Effector memory CD8-positive, alpha-beta T cell (primary cell): Measurements from ENCODE around the gene HPS4.
"Not testable (repeated sequence)": the region's sequence is repeated elsewhere in the genome, so short reads cannot be mapped to it uniquely, and the experiment has no call there.

Experiments
- ATAC-seq: fragments of 150-1000 bp; cut with Tn5 transposase; replicated peaks from 2 replicates; pipeline ENCODE4 v1.10.0; 2021; ENCODE audit warnings: mild to moderate bottlenecking, moderate library complexity
- DNase-seq, 3 experiments: peaks; one replicate each; pipeline ENCODE4 v3.0.0; 2021
- H3K27ac Mint-ChIP-seq, 2 donors: one replicate each; pipeline ENCODE4 v1.8.0; 2022; ENCODE audit warnings: mild to moderate bottlenecking in 2 of 2, mixed read lengths in 2 of 2, moderate library complexity in 2 of 2
- H3K27me3 Mint-ChIP-seq, 2 donors: one replicate each; pipeline ENCODE4 v1.8.0; 2022; ENCODE audit warnings: mixed read lengths in 2 of 2
- H3K36me3 Mint-ChIP-seq: one replicate; pipeline ENCODE4 v1.8.0; 2022; ENCODE audit warnings: mild to moderate bottlenecking, moderate library complexity, mixed read lengths; ENCODE audit not compliant: insufficient read depth
- H3K4me1 Mint-ChIP-seq, 2 donors: one replicate each; pipeline ENCODE4 v1.8.0; 2022; ENCODE audit warnings: low read depth in 2 of 2, mixed read lengths in 2 of 2
- H3K4me3 Mint-ChIP-seq, 2 donors: one replicate each; pipeline ENCODE4 v1.8.0; 2022; ENCODE audit warnings: mild to moderate bottlenecking in 2 of 2, mixed read lengths in 2 of 2, moderate library complexity in 2 of 2
- H3K9me3 Mint-ChIP-seq, 2 donors: one replicate each; pipeline ENCODE4 v1.8.0; 2022; ENCODE audit warnings: mixed read lengths in 2 of 2
- total RNA-seq, 9 experiments: gene quantifications; one replicate each; lab custom pipeline; 2026; lab: John Stamatoyannopoulos, UW

HPS4 gene
- 56.0 to 108 (median 75.0) reads per million in 9 experiments for total RNA-seq

GRCh38 chr22:26483439-26484359 lies at the start of gene HPS4, which contains the start of gene SRRD:
Gene HPS4 (minus strand): TSS chr22:26483783. CDS start chr22:26481762, 2,021 bp downstream.
Gene SRRD (plus strand): TSS chr22:26483877. CDS start chr22:26483891, 14 bp downstream.
- Mint-ChIP-seq H3K27me3 (no peaks in the 10 kb centered on the region), H3K27ac (peak within 1 kb of the TSS; percentile 98 to 99), H3K36me3 (peaks cover 34% of the 10 kb centered on the region), H3K9me3 (no peaks in the 10 kb centered on the region), H3K4me1 (peaks cover 44 to 52% of the 10 kb centered on the region in 2 donors), H3K4me3 (peak within 1 kb of the TSS; percentile 94)
- peak; percentile 89 to 94 (median 94) for DNase-seq
- ATAC-seq: peak; percentile 77

GRCh38 chr22:26529345-26529744 lies 45.8 kb upstream of the HPS4 start:
- no peaks in the 10 kb centered on the region for H3K27me3 Mint-ChIP-seq
- no peak overlapping the region for H3K27ac Mint-ChIP-seq
- DNase-seq (no peak), ATAC-seq (no peak)
- no peaks in the 10 kb centered on the region for H3K9me3 Mint-ChIP-seq
- no peak overlapping the region for H3K4me3 Mint-ChIP-seq
- peaks cover 91% of the 10 kb centered on the region for H3K36me3 Mint-ChIP-seq
- H3K4me1 Mint-ChIP-seq: no peaks in the 10 kb centered on the region

- DNase-seq, H3K9me3 Mint-ChIP-seq, H3K4me3 Mint-ChIP-seq, H3K27me3 Mint-ChIP-seq, ATAC-seq, H3K4me1 Mint-ChIP-seq, H3K27ac Mint-ChIP-seq: not testable (repeated sequence)
- peaks cover 95% of the 10 kb centered on the region for H3K36me3 Mint-ChIP-seq
These were observed 44.9 kb upstream of the HPS4 start for GRCh38 chr22:26528518-26528917.

DNA sequence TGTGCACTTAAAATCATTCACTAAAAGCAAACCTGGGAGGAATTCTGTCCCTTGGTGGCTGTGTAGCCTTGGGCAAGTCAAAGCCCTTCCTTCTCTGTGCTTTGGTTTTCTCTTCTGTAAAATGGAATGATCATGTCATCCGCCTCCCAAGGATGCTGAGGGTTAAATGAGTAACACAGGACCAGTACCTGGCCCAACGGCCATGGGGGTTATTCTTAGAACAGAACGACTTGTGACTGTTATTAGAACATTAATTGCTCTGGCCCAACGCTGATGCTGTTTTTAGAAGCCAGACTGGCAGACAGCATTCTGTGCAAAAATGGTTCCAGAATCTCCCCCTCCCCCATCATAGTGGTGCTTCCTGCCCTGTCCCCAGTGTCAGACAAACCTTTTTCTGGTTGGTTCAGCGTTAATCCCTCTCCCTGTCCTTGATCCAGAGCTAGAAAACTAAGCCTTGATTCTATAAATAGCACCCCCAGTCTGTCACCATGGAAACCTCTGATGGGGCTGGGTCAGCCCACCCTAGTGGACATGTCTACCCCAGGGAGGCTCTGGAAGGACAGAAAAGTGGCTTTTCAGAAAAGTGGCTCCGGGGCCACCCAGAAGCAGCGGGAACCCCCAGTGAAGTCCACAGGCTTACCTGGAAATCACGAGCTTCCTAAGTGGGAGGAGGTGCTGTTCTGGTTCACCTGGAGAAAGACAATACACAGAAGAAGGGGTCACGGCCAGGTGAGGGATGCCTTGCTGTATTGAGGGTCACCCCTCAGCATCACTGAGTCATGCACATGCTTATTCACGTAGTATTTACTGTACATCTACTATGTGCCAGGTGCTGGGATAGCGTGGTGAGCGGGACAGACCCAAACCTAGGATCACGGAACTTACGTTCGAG lies 44.2 kb upstream of the HPS4 start:
- peaks cover 89% of the 10 kb centered on the region for H3K36me3 Mint-ChIP-seq
- H3K9me3 Mint-ChIP-seq: no peaks in the 10 kb centered on the region
- no peak overlapping the region for H3K4me3 Mint-ChIP-seq
- H3K27me3 Mint-ChIP-seq: no peaks in the 10 kb centered on the region
- H3K4me1 Mint-ChIP-seq: no peaks in the 10 kb centered on the region
- H3K27ac Mint-ChIP-seq: no peak overlapping the region
- ATAC-seq: no peak
- no peak for DNase-seq

GRCh38 chr22:26527167-26527566 lies 43.6 kb upstream of the HPS4 start:
- Mint-ChIP-seq H3K27ac (peak overlapping the region in 1 of 2 donors; percentile 26), H3K4me3 (no peak overlapping the region), H3K9me3 (no peaks in the 10 kb centered on the region), H3K4me1 (no peaks in the 10 kb centered on the region), H3K27me3 (no peaks in the 10 kb centered on the region), H3K36me3 (peaks cover 87% of the 10 kb centered on the region)
- DNase-seq (no peak), ATAC-seq (no peak)

GRCh38 chr22:26525946-26526564 lies 42.5 kb upstream of the HPS4 start:
- no peak for ATAC-seq
- Mint-ChIP-seq H3K27me3 (no peaks in the 10 kb centered on the region), H3K4me3 (no peak overlapping the region), H3K4me1 (no peaks in the 10 kb centered on the region), H3K9me3 (no peaks in the 10 kb centered on the region), H3K36me3 (peaks cover 75% of the 10 kb centered on the region), H3K27ac (peak overlapping the region in 1 of 2 donors; percentile 42)
- DNase-seq: no peak

DNA sequence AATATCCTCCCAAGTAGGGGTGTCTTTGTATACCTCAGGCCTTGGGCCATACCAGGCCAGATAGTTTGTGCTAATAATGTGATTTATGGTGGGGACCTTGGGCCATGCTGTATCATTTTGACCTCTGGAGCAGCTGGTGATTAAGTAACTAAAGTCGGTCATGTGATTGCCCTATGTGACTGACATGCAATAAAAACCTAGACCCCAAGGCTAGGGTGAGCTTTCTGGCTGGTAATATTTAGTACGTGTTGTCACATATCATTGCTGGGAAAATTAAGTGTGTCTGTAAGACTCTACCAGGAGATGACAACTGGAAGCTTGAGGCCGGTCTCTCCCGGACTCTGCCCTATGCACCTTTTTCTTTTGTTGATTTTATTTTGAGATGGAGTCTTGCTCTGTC lies 41.3 kb upstream of the HPS4 start:
- no peaks in the 10 kb centered on the region for H3K27me3 Mint-ChIP-seq
- H3K27ac Mint-ChIP-seq: no peak overlapping the region
- ATAC-seq: no peak
- no peaks in the 10 kb centered on the region for H3K9me3 Mint-ChIP-seq
- peaks cover 64% of the 10 kb centered on the region for H3K36me3 Mint-ChIP-seq
- no peak overlapping the region for H3K4me3 Mint-ChIP-seq
- DNase-seq: no peak
- no peaks in the 10 kb centered on the region for H3K4me1 Mint-ChIP-seq

DNA sequence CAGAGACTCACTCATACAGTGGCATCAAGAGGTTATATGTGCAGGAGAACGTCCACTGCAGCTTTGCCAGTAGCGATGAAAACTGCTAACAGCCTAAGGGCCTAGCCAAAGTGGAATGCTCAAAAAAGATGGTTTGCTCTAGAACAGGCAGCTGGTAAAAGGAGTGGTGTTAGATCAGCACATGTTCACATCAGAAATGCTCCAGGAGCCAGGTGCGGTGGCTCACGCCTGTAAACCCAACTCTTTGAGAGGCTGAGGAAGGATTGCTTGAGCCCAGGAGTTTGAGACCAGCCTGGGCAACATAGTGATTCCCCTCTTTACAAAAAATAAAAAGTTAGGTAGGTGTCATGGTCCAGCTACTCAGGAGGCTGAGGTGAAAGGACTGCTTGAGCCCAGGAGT lies 39.0 kb upstream of the HPS4 start:
- H3K4me3 Mint-ChIP-seq: no peak overlapping the region
- no peaks in the 10 kb centered on the region for H3K27me3 Mint-ChIP-seq
- H3K36me3 Mint-ChIP-seq: peaks cover 44% of the 10 kb centered on the region
- no peaks in the 10 kb centered on the region for H3K9me3 Mint-ChIP-seq
- ATAC-seq: no peak
- DNase-seq: no peak
- H3K27ac Mint-ChIP-seq: peak overlapping the region in 1 of 2 donors; percentile 69
- no peaks in the 10 kb centered on the region for H3K4me1 Mint-ChIP-seq

GRCh38 chr22:26522012-26522411 lies 38.4 kb upstream of the HPS4 start:
- no peaks in the 10 kb centered on the region for H3K4me1 Mint-ChIP-seq
- no peaks in the 10 kb centered on the region for H3K27me3 Mint-ChIP-seq

DNA sequence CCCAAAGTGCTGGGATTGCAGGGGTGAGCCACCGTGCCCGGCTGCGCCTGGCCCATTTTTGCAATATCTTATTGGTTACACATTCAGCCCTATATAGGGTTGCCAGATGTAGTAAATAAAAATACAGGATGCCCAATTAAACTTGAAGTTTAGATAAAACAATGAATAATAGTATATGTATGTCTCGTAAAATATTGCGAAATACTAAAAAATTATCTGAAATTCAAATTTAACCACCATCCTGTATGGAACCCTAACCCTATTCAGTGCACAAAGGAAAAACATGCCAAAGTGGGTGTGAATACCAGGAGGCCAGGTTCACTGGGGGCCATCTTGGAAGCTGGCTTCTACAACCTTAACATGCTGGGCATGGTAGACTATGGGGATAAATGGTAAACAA lies 33.8 kb upstream of the HPS4 start:
- no peaks in the 10 kb centered on the region for H3K27me3 Mint-ChIP-seq
- H3K9me3 Mint-ChIP-seq: no peaks in the 10 kb centered on the region
- no peak for ATAC-seq
- H3K36me3 Mint-ChIP-seq: peaks cover 7% of the 10 kb centered on the region
- peaks cover 7 to 11% of the 10 kb centered on the region in 2 donors for H3K4me1 Mint-ChIP-seq
- no peak overlapping the region for H3K27ac Mint-ChIP-seq
- no peak overlapping the region for H3K4me3 Mint-ChIP-seq
- DNase-seq: no peak

More at GRCh38 chr22:26522012-26522411, 38.4 kb upstream of the HPS4 start:
- Mint-ChIP-seq H3K4me3 (no peak overlapping the region), H3K27ac (no peak overlapping the region), H3K36me3 (peaks cover 40% of the 10 kb centered on the region), H3K9me3 (no peaks in the 10 kb centered on the region)
- ATAC-seq: no peak
- DNase-seq: no peak

GRCh38 chr22:26516503-26516902 lies 32.9 kb upstream of the HPS4 start:
- DNase-seq (no peak), ATAC-seq (no peak)
- Mint-ChIP-seq H3K4me1 (peaks cover 12 to 18% of the 10 kb centered on the region in 2 donors), H3K27me3 (no peaks in the 10 kb centered on the region), H3K36me3 (peaks cover 15% of the 10 kb centered on the region), H3K4me3 (no peak overlapping the region), H3K9me3 (no peaks in the 10 kb centered on the region), H3K27ac (no peak overlapping the region)

GRCh38 chr22:26515931-26516330 lies 32.3 kb upstream of the HPS4 start:
- DNase-seq (no peak), ATAC-seq (no peak)
- H3K4me1 Mint-ChIP-seq: peaks cover 18 to 23% of the 10 kb centered on the region in 2 donors
- peaks cover 15% of the 10 kb centered on the region for H3K36me3 Mint-ChIP-seq
- H3K27ac Mint-ChIP-seq: no peak overlapping the region
- H3K9me3 Mint-ChIP-seq: no peaks in the 10 kb centered on the region
- no peaks in the 10 kb centered on the region for H3K27me3 Mint-ChIP-seq
- H3K4me3 Mint-ChIP-seq: no peak overlapping the region
